CD4-positive, alpha-beta T cell treated with Interleukin-15 for 1 hour (primary cell): ENCODE results near the gene CRB2.

Source experiments
- DNase-seq: peaks from one replicate; pipeline ENCODE4 v3.0.0-alpha.2; 2020

The CRB2 gene

DNA sequence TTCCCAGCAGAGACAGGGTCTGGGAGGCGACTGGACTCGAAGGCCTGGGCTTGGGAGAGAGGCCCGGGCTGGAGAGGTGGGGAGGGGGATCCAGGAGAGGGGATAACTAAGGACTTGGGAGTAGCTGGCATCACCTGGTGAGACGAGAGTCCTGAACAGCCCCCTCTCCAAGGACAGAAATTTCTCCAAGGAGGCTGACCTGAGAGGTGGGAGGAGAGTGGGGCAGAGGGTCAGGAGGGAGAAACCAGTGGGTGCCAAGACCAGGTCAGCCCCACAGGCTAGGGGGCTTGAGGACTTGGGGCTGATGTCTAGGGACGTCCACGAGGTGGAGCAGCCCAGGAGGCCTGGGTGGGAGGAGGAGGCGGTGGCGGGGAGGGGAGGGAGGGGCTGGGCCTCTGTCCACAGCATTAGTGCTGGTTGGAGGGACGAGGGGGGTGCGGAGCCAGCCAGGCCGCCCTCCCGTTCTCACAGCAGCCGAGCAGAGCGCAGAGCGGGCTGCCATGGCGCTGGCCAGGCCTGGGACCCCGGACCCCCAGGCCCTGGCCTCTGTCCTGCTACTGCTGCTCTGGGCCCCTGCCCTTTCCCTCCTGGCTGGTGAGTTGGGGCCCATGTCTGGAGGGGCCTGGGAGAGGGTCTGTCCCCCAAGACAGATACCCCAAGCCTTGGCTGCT, at the start of gene CRB2:
Gene CRB2 (plus strand): TSS at position 437 of the 671 bp plus-strand sequence. CDS start 64 bp downstream, at position 501.
- DNase-seq, result no peak

DNA sequence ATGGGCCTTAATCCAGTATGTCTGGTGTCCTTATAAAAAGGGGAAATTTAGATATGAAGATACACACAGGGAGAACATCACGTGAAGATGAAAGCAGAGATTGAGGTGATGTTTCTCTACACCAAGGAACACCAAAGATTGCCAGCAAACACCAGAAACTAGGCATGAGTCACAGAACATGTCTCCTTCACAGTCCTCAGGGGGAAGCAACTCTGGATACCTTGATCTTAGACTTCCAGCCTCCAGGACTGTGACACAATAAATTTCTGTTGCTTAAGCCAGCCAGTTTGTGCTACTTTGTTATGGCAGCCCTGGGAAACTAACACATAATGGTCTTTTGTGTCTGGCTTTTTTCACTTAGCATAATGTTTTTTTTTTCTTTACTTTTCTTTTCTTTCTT, 46.4 kb upstream of the CRB2 start:
- DNase-seq, result no peak

DNA sequence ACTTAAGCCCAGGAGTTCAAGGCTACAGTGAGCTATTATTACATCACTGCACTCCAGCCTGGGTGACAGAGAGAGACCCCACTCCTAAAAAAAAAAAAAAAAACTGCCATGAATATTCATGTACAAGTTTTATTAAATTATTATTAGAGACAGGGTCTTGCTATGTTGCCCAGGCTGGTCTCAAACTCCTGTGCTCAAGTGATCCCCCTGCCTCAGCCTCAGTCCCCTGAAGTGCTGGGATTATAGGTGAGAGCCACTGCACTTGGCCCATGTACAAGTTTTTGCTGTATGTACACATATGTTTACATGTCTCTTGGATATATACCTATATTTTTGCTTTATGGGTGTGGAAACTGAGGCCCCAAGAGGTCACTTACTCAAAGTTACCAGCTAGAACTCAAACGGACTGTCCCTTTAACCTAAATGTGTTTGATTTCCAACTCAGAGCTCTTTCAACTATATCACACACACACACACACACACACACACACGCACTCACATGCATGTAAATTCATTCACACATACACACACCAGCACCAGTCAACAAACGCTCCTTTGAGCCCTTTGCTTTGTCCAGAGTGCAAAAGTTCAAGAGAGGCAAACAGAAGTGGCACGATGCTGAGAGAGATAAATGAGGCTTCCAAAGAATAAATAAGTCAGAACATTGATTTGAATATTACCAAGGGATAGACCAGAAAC, 45.3 kb upstream of the CRB2 start:
- DNase-seq, result no peak

DNA sequence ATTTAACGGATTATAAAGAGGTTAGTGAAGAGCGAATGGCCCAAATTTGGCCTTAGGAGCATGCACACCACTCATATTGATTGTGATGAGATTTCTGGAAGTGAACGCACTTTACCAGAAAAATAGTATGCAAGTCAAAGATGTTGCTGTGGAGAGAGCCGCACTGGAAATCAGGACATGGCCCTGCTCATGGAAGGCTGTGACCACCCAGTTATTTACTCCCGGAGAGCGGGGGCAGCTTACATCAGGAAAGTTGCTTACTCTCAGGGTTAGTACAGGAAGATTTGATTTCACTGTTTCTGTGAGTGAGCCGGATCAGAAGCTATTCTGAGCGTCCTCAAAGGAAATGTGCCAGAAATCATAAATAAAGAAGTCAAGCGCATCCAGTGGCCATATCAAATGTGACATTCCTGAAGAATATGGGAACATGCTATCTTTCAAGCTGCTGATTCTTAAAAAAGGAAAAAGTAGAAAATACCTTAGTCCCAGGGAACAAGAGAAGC, 44.7 kb upstream of the CRB2 start:
- DNase-seq, result no peak

DNA sequence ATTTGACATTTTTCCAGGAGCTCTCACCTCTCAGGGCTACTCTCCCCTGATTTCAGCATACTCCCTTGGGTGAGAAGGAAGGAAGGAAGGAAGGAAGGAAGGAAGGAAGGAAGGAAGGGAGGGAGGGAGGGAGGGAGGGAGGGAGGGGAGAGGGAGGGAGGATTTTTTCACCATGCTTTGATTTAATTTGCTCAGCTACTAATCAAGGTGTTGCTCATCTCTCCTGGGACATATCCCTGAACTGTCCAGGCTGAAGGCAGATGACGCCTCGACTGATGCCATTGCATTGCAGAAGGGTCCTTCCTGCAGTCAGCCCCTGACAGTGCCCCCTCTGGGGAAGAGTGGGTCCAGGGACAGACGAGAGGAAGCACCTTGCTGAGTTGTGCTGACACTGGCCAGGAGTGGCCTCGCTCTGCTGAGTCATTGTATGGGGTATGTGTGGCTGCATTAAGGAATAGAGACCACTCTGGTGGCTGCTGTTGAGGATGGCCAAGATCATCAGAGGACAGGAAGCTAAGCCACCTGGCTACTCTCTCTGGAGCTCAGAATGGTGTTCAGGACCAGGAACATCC, 43.6 kb upstream of the CRB2 start:
- DNase-seq, result no peak

DNA sequence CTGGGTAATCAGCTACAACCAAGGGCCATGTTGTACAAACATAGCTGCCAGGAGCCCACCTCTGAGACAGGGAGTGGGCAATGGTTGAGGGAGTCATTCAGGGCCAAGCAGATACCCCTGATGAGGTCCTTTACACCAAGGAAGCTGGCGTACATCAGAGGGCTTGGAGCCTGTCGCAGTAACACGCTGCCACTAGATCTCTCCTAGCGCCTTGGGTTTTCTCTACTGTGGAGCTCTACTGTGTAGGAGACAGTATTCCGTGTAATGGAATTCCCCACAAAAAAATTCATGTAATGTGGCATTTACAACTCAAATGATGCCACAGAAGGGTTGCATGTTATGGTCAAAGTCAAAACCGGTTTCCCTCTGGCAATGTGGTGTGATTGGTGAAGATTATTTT, 41.4 kb upstream of the CRB2 start:
- DNase-seq, result no peak

DNA sequence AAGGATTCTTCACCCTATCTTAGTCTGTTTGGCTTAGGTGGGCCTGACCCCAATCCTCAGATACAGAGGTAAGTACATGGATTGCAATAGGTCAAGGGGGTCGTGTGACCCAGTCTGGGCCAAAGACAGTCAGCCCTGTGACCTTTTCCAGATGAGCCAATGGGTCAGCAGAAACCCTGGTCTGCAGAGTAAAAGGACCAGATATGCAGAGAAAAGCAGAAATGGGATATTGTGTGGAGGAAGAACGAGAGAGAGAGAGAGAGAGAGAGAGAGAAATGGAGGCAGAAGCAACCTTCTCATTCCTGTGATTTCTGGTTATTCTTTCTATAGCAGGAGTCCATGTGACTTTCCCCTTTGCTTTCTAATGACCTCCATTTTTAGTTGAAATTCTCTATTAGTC, 40.4 kb upstream of the CRB2 start:
- no peak for DNase-seq

DNA sequence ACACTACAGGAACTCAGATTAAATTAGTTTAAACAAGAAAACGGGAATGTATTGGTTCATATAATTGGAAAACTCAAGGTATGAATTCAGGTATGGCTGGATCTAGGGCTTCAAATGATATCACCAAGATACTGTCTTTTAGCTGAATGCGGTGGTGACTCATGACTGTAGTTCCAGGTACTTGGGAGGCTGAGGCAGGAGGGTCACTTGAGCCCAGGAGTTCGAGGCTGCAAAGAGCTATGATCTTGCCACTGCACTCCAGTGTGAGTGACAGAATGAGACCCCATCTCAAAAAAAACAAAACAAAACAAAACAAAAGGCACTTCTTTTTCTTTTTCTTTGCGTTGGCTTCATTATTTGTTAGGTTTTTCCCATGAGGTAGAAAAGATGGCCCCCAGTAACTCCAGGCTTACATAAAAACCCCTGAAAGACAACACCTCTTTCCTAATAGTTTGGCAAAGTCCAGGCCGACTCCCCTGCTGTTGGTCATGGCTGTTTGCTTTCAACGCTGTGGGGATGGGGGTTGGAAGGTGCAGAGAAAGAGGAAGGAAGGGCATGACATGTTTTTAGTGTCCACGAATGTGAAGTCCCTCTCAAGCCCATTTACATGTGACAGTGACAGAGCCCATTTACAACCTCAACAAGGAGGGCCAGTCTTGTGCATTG, 39.8 kb upstream of the CRB2 start:
- DNase-seq, result no peak

DNA sequence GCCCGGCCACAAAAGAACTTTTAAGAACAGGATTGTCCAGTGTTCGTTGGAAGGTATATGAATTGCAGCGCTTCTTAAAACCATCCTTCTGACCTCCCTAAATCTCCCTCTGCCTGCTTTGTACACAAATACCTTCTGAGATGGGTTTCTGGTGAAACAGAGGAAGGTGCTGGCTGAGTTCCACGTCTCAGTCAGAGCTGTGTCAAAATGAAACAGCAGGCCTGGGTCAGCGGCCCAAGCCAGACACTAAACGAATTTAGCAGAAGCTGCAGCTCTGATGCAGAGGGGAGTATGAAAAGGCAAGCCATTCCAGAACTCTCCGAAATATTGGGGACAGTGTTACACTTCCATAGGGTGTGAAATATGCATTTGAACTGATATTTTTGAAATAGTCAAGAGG, 37.8 kb upstream of the CRB2 start:
- no peak for DNase-seq

DNA sequence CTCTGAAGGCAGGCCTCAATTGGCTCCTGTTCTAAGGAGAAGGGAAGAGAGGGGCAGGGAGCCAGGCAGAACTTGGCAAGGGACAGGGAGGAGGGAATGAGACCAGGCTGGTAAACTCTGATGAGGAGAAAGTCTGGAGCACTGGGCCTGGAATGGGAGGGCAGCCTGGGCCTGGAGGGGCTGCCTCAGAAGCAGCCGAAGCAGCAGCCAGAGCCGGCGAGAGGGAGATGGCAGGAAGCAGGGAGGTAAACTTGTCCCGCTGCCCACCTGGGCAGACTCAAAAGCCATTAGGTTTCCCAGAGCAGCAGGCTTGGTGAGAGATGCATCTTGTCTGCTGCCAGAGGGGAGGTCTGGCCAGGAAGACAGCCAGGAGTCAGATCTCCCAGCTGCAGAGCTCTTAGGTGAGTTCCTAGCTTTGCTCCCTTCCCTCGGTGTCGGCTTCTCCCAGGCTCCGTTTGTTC, 37.0 kb upstream of the CRB2 start:
- no peak for DNase-seq

DNA sequence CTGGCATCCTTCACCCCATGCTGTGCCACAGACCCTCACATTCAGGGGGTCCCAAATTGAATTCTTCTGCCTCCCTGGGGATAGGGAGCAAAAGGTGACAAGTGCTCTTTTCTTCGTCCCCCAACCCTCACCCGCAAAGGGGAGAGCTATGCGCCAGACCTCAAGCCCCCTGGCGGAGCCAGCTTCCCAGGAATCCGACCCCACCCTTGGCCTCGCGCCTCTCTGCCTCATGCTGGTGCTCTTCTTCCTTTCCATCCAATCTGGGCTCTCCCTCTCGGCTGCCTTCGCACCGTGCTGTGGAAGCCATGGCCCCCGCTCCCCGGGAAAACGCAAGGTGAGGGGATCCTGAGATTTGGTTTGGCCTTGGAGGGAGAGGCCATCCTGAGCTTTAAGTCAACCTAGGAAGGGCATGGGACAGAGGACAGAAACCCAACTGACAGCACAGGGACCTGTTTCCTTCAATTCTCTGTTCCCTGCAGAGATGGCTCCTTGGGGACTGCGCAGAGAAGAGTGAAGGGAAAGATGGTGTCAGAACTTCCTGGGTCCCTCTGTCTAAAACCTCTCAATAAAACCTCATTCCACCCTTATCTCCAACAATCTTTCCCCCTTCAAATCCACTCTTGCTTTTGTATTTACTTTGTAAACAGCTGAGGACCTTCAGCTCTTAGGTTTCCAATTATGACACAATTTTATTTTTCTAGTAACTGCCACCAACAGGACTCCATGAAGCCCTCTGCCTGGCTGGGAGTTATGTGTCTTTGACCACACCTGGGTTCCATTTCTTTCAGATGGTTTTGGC, 36.3 kb upstream of the CRB2 start:
- no peak for DNase-seq

DNA sequence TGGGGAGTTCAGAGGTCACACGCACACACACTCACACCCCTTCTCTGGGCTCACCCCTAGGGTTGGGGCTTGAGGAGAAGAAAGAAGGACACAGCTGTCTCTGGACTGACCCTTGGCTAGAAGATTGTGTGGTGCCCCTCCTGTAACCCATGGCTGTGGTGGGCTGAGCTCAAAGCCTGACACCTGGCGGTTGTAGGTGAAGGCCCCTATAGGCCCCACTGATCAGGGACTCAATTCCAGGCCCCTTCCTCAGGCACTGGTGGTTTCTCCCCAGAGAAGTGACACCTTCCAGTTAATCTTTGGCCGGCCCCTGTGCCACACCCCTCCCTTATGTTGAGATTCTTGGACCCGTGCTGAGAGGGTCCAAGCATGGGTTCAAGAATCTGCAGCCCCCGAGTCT, 35.2 kb upstream of the CRB2 start:
- DNase-seq, result no peak

DNA sequence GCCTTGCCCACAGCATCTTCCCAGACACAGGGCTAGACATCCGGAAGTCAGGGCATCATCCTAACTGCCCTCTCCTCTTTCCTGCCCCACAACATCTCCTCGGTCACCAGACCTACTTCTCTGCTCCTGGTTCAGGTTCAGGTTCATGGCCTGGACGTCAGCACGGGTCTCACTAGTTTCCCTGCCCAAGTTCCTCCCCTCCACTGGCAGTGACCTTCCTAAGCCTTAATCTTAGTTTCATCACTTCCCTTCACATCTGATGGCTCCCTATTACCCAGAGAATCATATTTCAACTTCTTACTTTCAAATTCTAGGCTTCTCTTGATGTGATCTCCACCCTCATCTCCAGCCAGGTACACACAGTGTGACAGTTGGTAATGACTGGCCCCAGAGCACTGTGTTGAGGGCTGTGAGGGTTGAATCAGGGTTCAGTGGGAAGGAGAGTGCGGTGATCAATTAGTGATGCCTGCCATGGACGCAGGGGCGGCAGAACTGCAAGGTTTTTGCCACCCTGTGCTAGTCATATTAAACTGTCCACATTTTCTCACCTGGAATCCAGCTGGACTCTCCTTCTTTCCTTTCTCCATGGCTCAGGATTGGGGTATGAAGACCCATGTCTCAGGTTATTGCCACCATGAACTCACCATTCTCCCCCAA, 34.3 kb upstream of the CRB2 start:
- no peak for DNase-seq

DNA sequence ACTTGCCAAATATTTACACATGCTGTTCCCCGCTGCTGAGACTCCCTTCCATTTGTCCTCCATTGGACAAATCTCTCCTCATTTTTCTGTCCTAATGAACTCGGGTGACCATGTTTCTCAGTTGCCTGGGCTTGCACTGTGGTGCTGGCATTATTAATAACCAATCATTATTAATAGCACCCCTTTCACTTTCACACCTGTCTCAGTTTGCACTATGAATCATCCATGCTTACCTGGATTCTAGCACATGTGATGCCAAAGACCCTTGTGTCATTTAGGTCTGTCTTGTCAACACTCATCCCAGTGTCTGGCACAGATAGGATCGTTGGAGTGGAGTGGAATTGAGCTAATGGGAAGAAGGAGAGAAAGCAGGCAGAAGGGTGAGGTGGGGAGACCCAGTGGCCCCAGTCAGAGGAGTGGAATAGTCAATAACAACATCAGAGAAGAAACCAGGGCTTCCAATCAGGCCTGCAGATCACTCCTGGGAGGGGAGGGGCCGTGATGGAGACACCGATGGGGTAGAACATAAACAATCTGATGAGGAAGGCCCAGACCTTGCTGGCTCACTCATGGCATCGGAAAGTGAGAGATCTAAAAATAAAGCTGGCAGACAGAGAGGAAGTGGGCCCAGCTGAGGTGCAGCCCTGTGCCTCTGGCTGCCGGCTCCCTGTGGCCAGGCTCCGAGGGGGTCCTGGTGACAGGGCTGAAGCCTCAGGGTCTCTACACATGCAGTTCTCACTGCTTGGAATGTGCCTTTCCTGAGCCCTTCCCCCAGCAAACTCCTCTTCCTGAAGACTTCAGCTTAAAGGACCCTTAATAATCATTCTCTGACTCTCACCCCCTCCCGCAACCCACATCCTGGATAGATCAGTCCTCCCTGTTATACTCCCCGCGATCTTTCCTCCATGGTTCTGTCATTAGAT, 33.5 kb upstream of the CRB2 start:
- DNase-seq, result peak; percentile 77

DNA sequence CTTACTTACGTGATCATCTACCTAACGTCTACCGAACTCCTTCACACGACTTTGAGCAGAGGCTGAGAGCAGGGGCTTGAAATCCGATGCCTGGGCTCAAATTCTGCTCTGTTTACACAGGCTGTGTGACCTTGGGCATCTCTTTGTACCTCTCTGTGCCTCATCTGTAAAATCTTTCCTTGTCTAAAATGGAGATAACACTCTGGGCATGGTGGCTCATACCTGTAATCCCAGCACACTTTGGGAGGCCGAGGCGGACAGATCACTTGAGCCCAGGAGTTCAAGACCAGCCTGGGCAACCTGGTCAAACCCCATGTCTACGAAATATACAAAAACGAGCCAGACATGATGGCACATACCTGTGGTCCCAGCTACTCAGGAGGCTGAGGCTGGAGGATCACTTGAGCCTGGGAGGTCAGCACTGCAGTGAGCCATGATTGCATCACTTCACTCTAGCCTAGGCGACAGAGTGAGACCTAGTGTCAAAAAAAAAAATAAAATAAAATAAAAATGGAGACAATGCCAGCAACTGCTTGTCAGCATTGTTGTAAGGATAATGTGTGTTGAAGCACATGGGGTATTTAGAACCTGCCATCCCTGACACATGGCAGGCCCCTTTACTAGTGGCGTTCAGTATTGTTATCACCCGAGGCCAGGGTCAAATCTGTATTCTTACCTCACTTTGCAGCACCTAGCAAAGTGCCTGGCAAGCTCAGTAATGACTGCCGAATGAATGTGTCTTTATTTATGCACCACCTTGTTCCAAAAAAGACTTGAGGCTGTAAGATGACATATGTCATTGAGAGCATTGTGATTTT, 32.6 kb upstream of the CRB2 start:
- no peak for DNase-seq

DNA sequence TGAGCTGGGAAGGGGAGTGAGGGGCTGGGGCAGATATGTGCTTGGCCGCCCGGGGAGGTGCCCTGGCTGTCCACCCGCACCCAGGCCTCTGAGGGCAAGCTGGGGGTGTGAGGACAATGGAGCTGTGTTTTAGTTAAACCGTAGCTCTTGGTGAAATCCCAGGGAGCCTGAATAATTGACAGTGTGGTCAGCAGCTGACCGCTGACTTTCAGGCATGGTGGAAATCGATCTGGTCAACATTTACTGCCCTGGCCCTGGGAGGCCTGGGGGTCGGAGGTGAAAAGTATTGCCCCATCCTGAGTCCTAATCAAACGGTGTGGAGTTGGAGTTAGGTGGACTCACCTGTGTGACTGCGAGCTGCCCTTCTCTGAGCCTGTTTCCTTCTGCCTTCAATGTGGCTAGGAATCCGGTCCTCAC, 31.2 kb upstream of the CRB2 start:
- DNase-seq, result no peak

DNA sequence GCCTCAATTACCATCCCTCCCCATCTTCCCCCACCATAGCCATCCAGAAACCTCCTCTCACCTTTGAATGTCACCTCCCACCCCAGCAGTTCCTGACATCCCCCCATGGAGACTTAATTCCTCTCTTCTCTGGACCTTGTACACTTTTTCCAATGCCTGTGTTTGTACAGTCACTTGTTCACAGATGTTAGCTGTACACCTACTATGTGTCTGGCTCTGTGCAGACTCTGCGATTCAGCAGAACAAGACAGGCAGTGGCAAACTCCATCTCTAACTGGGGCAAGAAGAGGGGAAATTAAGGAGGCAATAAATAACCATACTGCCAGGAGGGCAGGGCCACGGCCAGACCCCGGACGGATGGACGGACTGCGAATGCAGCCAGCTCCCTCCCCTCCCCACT, 29.8 kb upstream of the CRB2 start:
- no peak for DNase-seq

DNA sequence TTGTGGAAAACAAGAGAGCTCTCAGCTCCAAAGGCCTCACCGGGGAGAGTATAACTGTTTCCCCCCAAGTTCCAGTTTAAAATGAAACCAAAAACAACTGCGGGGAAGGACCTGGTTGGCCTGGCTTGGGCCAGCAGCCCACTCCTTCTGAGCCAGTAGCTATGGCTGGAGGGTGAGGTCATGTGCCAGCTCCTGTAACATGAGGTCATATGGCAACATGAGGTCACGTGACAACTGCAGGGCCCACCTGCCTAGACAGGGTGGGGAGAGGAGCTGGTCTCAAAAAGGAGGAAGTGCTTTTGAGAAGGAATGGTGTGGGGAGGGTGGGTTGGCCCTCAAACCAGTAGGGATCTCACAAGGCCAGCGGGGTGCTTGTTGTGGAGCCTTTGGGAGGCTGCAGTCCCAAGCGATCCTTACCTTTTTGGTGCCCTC, 29.3 kb upstream of the CRB2 start:
- DNase-seq, result peak; percentile 84

DNA sequence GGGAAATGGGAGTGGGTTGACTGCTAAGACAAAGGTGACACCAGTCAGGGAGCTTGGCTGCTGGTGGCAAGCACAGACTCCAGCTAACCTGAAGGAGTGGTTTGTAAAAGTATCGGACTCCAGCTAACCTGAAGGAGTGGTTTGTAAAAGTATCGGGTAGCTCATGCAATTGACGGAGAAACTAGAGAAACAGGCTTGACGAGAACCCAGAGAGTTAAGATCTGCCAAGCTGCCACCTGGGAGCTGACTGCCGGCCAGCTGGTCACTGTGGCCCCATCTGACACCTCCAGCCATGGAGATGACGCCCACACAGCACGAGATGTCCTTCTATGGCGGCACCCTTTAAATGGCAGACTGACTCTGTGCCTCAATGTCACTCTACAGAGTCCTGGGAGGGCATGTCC, 28.3 kb upstream of the CRB2 start:
- DNase-seq, result no peak

DNA sequence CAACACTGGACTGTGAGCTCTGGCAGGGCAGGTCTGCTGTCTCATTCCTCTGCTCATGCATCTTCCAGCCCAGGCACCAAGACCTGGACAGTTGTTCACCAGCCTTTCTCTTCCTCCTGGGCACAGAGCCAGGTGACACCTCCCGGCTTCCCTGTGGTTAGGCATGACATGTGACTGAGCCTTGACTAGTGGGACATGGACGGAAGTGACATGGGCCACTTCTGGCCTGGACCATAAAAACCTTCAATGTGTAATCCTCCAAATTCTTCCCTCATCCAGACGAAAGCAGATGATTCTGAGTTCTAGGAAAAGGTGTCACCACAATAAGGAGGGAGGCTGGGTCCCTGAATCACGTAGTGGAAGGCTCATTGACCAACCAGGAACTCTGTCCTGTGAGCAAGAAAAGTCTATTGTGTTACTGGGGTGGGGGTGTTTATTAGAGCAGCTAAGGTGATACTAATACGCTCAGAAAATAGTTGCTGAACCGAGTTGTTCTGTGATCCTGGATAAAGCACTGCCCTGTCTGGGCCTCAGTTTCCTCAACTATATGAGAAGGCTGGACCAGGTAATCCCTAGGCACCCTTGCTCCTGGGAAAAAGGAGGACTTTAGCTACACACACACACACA, 26.6 kb upstream of the CRB2 start:
- DNase-seq, result peak; percentile 49
